HL-60 (cell line): Measurements from ENCODE around the gene ZNF469.

Source experiments
- DNase-seq, 2 experiments: peaks; one replicate each; pipeline ENCODE4 v3.0.0-alpha.2; 2010 to 2020; ENCODE audit warnings: low read depth in 1 of 2, low spot score in 1 of 2
- H3K27ac ChIP-seq: fragments of 250-450 bp; sonication (Bioruptor Pico); replicated peaks from 2 replicates; pipeline ENCODE4 v1.5.1; 2020; ENCODE audit warnings: mild to moderate bottlenecking, moderate library complexity
- H3K27me3 ChIP-seq: fragments of 250-450 bp; sonication (Bioruptor Pico); 2 replicates; pipeline ENCODE4 v1.5.1; 2021; ENCODE audit warnings: mild to moderate bottlenecking, moderate library complexity; ENCODE audit not compliant: insufficient read depth, poor library complexity, severe bottlenecking
- H3K4me3 ChIP-seq: replicated peaks from 2 replicates; pipeline ENCODE4 v1.5.1; 2011; ENCODE audit warnings: mild to moderate bottlenecking, control low read depth, low read length; ENCODE audit not compliant: insufficient read depth
- GABPA ChIP-seq: IDR thresholded peaks from 2 replicates; pipeline ENCODE4 v1.6.1; 2012; ENCODE audit warnings: low read depth
- POLR2AphosphoS5 ChIP-seq: IDR thresholded peaks from 2 replicates; pipeline ENCODE4 v1.6.1; 2012; ENCODE audit warnings: low read depth
- SPI1 ChIP-seq: IDR thresholded peaks from 2 replicates; pipeline ENCODE4 v1.6.1; 2012; ENCODE audit warnings: low read depth, mild to moderate bottlenecking, borderline replicate concordance
- long read RNA-seq: library from polyadenylated mRNA; unstranded; transcript quantifications from one replicate; pipeline ENCODE4 v2.0.0, GENCODE V29; 2020
- TF ChIP-seq, protein P1 (sequence below): IDR thresholded peaks from one replicate; pipeline ENCODE4 v1.5.1; 2011; ENCODE audit warnings: low read length, control low read depth, inconsistent platforms; ENCODE audit not compliant: insufficient read depth
- TF ChIP-seq, protein P2 (sequence below): IDR thresholded peaks from 2 replicates; pipeline ENCODE4 v1.6.1; 2012; ENCODE audit warnings: low read depth; ENCODE audit not compliant: insufficient replicate concordance

ZNF469 gene, protein sequence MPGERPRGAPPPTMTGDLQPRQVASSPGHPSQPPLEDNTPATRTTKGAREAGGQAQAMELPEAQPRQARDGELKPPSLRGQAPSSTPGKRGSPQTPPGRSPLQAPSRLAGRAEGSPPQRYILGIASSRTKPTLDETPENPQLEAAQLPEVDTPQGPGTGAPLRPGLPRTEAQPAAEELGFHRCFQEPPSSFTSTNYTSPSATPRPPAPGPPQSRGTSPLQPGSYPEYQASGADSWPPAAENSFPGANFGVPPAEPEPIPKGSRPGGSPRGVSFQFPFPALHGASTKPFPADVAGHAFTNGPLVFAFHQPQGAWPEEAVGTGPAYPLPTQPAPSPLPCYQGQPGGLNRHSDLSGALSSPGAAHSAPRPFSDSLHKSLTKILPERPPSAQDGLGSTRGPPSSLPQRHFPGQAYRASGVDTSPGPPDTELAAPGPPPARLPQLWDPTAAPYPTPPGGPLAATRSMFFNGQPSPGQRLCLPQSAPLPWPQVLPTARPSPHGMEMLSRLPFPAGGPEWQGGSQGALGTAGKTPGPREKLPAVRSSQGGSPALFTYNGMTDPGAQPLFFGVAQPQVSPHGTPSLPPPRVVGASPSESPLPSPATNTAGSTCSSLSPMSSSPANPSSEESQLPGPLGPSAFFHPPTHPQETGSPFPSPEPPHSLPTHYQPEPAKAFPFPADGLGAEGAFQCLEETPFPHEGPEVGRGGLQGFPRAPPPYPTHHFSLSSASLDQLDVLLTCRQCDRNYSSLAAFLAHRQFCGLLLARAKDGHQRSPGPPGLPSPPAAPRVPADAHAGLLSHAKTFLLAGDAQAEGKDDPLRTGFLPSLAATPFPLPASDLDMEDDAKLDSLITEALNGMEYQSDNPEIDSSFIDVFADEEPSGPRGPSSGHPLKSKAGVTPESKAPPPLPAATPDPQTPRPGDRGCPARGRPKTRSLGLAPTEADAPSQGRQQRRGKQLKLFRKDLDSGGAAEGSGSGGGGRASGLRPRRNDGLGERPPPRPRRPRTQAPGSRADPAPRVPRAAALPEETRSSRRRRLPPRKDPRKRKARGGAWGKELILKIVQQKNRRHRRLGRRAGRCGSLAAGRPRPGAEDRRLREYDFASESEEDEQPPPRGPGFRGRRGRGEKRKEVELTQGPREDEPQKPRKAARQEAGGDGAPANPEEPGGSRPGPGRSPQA (N-terminal part only)
- long read RNA-seq: 0 reads

- no peak for TF ChIP-seq GABPA
- TF ChIP-seq, protein P1, sequence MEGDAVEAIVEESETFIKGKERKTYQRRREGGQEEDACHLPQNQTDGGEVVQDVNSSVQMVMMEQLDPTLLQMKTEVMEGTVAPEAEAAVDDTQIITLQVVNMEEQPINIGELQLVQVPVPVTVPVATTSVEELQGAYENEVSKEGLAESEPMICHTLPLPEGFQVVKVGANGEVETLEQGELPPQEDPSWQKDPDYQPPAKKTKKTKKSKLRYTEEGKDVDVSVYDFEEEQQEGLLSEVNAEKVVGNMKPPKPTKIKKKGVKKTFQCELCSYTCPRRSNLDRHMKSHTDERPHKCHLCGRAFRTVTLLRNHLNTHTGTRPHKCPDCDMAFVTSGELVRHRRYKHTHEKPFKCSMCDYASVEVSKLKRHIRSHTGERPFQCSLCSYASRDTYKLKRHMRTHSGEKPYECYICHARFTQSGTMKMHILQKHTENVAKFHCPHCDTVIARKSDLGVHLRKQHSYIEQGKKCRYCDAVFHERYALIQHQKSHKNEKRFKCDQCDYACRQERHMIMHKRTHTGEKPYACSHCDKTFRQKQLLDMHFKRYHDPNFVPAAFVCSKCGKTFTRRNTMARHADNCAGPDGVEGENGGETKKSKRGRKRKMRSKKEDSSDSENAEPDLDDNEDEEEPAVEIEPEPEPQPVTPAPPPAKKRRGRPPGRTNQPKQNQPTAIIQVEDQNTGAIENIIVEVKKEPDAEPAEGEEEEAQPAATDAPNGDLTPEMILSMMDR: no peak
- TF ChIP-seq, protein P2, sequence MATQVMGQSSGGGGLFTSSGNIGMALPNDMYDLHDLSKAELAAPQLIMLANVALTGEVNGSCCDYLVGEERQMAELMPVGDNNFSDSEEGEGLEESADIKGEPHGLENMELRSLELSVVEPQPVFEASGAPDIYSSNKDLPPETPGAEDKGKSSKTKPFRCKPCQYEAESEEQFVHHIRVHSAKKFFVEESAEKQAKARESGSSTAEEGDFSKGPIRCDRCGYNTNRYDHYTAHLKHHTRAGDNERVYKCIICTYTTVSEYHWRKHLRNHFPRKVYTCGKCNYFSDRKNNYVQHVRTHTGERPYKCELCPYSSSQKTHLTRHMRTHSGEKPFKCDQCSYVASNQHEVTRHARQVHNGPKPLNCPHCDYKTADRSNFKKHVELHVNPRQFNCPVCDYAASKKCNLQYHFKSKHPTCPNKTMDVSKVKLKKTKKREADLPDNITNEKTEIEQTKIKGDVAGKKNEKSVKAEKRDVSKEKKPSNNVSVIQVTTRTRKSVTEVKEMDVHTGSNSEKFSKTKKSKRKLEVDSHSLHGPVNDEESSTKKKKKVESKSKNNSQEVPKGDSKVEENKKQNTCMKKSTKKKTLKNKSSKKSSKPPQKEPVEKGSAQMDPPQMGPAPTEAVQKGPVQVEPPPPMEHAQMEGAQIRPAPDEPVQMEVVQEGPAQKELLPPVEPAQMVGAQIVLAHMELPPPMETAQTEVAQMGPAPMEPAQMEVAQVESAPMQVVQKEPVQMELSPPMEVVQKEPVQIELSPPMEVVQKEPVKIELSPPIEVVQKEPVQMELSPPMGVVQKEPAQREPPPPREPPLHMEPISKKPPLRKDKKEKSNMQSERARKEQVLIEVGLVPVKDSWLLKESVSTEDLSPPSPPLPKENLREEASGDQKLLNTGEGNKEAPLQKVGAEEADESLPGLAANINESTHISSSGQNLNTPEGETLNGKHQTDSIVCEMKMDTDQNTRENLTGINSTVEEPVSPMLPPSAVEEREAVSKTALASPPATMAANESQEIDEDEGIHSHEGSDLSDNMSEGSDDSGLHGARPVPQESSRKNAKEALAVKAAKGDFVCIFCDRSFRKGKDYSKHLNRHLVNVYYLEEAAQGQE: no peak
- no peak for TF ChIP-seq POLR2AphosphoS5
- TF ChIP-seq SPI1: no peak
- no peak for DNase-seq
- Histone ChIP-seq H3K27ac (no peak within 1 kb of the TSS), H3K4me3 (no peak within 1 kb of the TSS), H3K27me3 (peaks cover 2% of the 10 kb centered on the region)
These were observed at the start of gene ZNF469 for GRCh38 chr16:88382491-88383400. Gene ZNF469, plus strand, starts transcription at chr16:88382959. Its CDS starts 44,512 bp downstream, at chr16:88427471.

- DNase-seq: no peak
- no peak overlapping the region for H3K27ac ChIP-seq
- H3K4me3 ChIP-seq: no peak overlapping the region
These were observed 48.6 kb upstream of the ZNF469 start for GRCh38 chr16:88333848-88334777.

More at GRCh38 chr16:88333848-88334777, 48.6 kb upstream of the ZNF469 start:
- TF ChIP-seq, protein P1: no peak
- TF ChIP-seq POLR2AphosphoS5 (no peak), SPI1 (no peak), GABPA (no peak)
- TF ChIP-seq, protein P2: no peak
- H3K27me3 ChIP-seq: no peaks in the 10 kb centered on the region
